H9 (cell line): ENCODE measurements around the gene NMRK1. TPM values are rescaled to one million over a fixed set of nuclear protein-coding genes. Genes with fewer than 3 reads are reported as not detected.
A peak's percentile ranks its signal among the peaks of the same experiment; 100 is the strongest.

Experiments used
- DNase-seq: peaks from one replicate; pipeline ENCODE4 v3.0.0-alpha.2; 2017
- H2AFZ ChIP-seq: one replicate; pipeline ENCODE4 v1.6.1; 2013; ENCODE audit warnings: mild to moderate bottlenecking, low read length, control low read depth, moderate library complexity
- H2AK5ac ChIP-seq: 2 replicates; pipeline ENCODE4 v1.6.1; 2013; ENCODE audit warnings: low read length, control low read depth, mixed read lengths; ENCODE audit not compliant: insufficient read length
- H2BK120ac ChIP-seq: one replicate; pipeline ENCODE4 v1.6.1; 2013; ENCODE audit warnings: low read depth, mild to moderate bottlenecking, low read length, control low read depth, inconsistent platforms; ENCODE audit not compliant: poor library complexity, severe bottlenecking
- H2BK12ac ChIP-seq: 2 replicates; pipeline ENCODE4 v1.6.1; 2013; ENCODE audit warnings: low read length, control low read depth, mixed read lengths, low read depth; ENCODE audit not compliant: insufficient read length
- H2BK15ac ChIP-seq: 2 replicates; pipeline ENCODE4 v1.6.1; 2013; ENCODE audit warnings: low read depth, low read length, control low read depth
- H2BK20ac ChIP-seq: one replicate; pipeline ENCODE4 v1.6.1; 2013; ENCODE audit warnings: low read depth, mild to moderate bottlenecking, low read length, control low read depth, inconsistent platforms; ENCODE audit not compliant: poor library complexity, severe bottlenecking
- H2BK5ac ChIP-seq: 2 replicates; pipeline ENCODE4 v1.6.1; 2013; ENCODE audit warnings: low read length, control low read depth, mixed read lengths; ENCODE audit not compliant: insufficient read length
- H3K14ac ChIP-seq: 2 replicates; pipeline ENCODE4 v1.6.1; 2013; ENCODE audit warnings: low read length, control low read depth; ENCODE audit not compliant: insufficient read depth
- H3K18ac ChIP-seq: 2 replicates; pipeline ENCODE4 v1.6.1; 2013; ENCODE audit warnings: low read depth, mild to moderate bottlenecking, mixed read lengths, low read length, control low read depth; ENCODE audit not compliant: insufficient read length
- H3K23ac ChIP-seq: 2 replicates; pipeline ENCODE4 v1.6.1; 2013; ENCODE audit warnings: low read length, control low read depth, mixed read lengths, low read depth; ENCODE audit not compliant: insufficient read length
- H3K23me2 ChIP-seq: 2 replicates; pipeline ENCODE4 v1.6.1; 2013; ENCODE audit warnings: low read depth, mild to moderate bottlenecking, mixed read lengths, low read length, control low read depth; ENCODE audit not compliant: insufficient read length, poor library complexity, severe bottlenecking
- H3K27ac ChIP-seq: 2 replicates; pipeline ENCODE4 v1.5.1; 2013; ENCODE audit warnings: low read length, control low read depth, mixed read lengths, low read depth; ENCODE audit not compliant: insufficient read length
- H3K27me3 ChIP-seq: 2 replicates; pipeline ENCODE4 v1.6.1; 2013; ENCODE audit warnings: low read length, control low read depth, inconsistent platforms; ENCODE audit not compliant: insufficient read depth
- H3K4ac ChIP-seq: 2 replicates; pipeline ENCODE4 v1.6.1; 2013; ENCODE audit warnings: low read depth, mild to moderate bottlenecking, control low read depth, inconsistent platforms, low read length, moderate library complexity
- H3K4me1 ChIP-seq: 2 replicates; pipeline ENCODE4 v1.6.1; 2013; ENCODE audit warnings: low read length, control low read depth, inconsistent platforms; ENCODE audit not compliant: insufficient read depth
- H3K4me2 ChIP-seq: 2 replicates; pipeline ENCODE4 v1.6.1; 2013; ENCODE audit warnings: low read length, control low read depth, mixed read lengths; ENCODE audit not compliant: insufficient read length, insufficient read depth
- H3K56ac ChIP-seq: 2 replicates; pipeline ENCODE4 v1.6.1; 2013; ENCODE audit warnings: low read depth, mild to moderate bottlenecking, mixed read lengths, low read length, control low read depth; ENCODE audit not compliant: insufficient read length
- H3K79me1 ChIP-seq: 2 replicates; pipeline ENCODE4 v1.6.1; 2013; ENCODE audit warnings: low read depth, mild to moderate bottlenecking, moderate library complexity, low read length, control low read depth, inconsistent platforms; ENCODE audit not compliant: insufficient read depth, poor library complexity, severe bottlenecking
- H3K79me2 ChIP-seq: 2 replicates; pipeline ENCODE4 v1.6.1; 2013; ENCODE audit warnings: low read length, control low read depth, inconsistent platforms; ENCODE audit not compliant: insufficient read depth
- H3K9ac ChIP-seq: 2 replicates; pipeline ENCODE4 v1.6.1; 2013; ENCODE audit warnings: low read length, control low read depth, mixed read lengths; ENCODE audit not compliant: insufficient read length; ENCODE audit errors: extremely low read depth
- H3K9me3 ChIP-seq: one replicate; pipeline ENCODE4 v1.6.1; 2013; ENCODE audit warnings: low read depth, low read length, inconsistent platforms; ENCODE audit not compliant: control insufficient read depth
- H3T11ph ChIP-seq: one replicate; pipeline ENCODE4 v1.6.1; 2013; ENCODE audit warnings: mild to moderate bottlenecking, low read length, control low read depth, inconsistent platforms
- H4K20me1 ChIP-seq: one replicate; pipeline ENCODE4 v1.6.1; 2013; ENCODE audit not compliant: control insufficient read depth, insufficient read length, insufficient read depth
- H4K5ac ChIP-seq: 2 replicates; pipeline ENCODE4 v1.6.1; 2013; ENCODE audit warnings: low read depth, mild to moderate bottlenecking, mixed read lengths, low read length, control low read depth; ENCODE audit not compliant: insufficient read length
- H4K8ac ChIP-seq: replicated peaks from 2 replicates; pipeline ENCODE4 v1.6.1; 2013; ENCODE audit warnings: low read length, control low read depth, mixed read lengths, low read depth; ENCODE audit not compliant: insufficient read length
- H4K91ac ChIP-seq: 2 replicates; pipeline ENCODE4 v1.6.1; 2013; ENCODE audit warnings: low read depth, mild to moderate bottlenecking, moderate library complexity, mixed read lengths, low read length, control low read depth; ENCODE audit not compliant: insufficient read length
- H3K27ac Mint-ChIP-seq, 3 experiments: 2 replicates in 2 of 3; 3 replicates in 1 of 3; pipeline ENCODE4 v1.8.0; 2020 to 2021; ENCODE audit warnings: mixed read lengths in 3 of 3, mild to moderate bottlenecking in 1 of 3, moderate library complexity in 1 of 3
- H3K27me3 Mint-ChIP-seq: 2 replicates; pipeline ENCODE4 v1.8.0; 2021; ENCODE audit warnings: low read depth, mild to moderate bottlenecking, moderate library complexity, mixed read lengths
- H3K36me3 Mint-ChIP-seq, 3 experiments: 2 replicates in 2 of 3; 3 replicates in 1 of 3; pipeline ENCODE4 v1.8.0; 2020 to 2021; ENCODE audit warnings: low read depth in 3 of 3, mixed read lengths in 3 of 3; ENCODE audit not compliant: insufficient read depth in 1 of 3
- H3K4me1 Mint-ChIP-seq, 2 experiments: 2 replicates each; pipeline ENCODE4 v1.8.0; 2020; ENCODE audit warnings: mixed read lengths in 2 of 2
- H3K4me3 Mint-ChIP-seq, 2 experiments: 2 replicates in 1 of 2; 3 replicates in 1 of 2; pipeline ENCODE4 v1.8.0; 2020 to 2021; ENCODE audit warnings: mild to moderate bottlenecking in 2 of 2, mixed read lengths in 2 of 2, moderate library complexity in 1 of 2
- H3K9me3 Mint-ChIP-seq, 2 experiments: 2 replicates in 1 of 2; 3 replicates in 1 of 2; pipeline ENCODE4 v1.8.0; 2020; ENCODE audit warnings: mild to moderate bottlenecking in 2 of 2, mixed read lengths in 2 of 2, moderate library complexity in 1 of 2
- WGBS: extraction: QIAGEN DNeasy Blood & Tissue Kit; methylation state at CpG from one replicate; pipeline ENCODE4 v1.1.7; 2013; ENCODE audit warnings: missing lambda C conversion rate, low lambda C conversion rate, mixed read lengths; ENCODE audit not compliant: insufficient read length; ENCODE audit errors: extremely low coverage; 5-methylcytosine and 5-hydroxymethylcytosine counted together
- total RNA-seq: library from RNA; stranded (reverse); gene quantifications from 2 replicates; pipeline ENCODE4 v1.2.1, GENCODE V29; 2021
- TF ChIP-seq, protein P1 (sequence below): fragments of 200-600 bp; sonication (generic); conservative IDR thresholded peaks from 3 replicates; pipeline ENCODE4 v1.8.0; 2021; ENCODE audit warnings: antibody characterized with exemption, mild to moderate bottlenecking

Gene NMRK1
- total RNA-seq, 1 experiment from 2014 or later, result 3.0 TPM

DNA sequence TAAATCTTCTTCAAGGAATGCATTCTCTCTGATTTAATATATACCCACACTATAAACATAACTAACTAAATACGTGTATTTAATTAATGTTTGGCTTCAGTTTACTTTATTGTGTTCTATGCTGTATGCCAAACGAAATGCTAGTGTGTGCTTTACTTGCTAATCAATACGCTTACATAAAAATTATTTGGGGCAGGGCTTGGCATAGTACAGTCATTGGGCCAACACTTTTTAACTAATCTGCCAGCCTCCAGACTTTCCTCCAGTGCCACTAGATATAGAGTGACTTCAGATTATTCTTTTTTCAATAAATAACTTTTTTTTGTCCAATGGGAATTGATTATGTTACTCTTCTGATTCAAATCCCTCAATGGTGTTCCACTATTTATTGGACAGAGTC, 51.2 kb downstream of the NMRK1 start:
- DNase-seq, result no peak
- H3K4me2 ChIP-seq, result no peak overlapping the region
- no peaks in the 10 kb centered on the region for H3K79me2 ChIP-seq
- no CpG with 5 or more reads among the region's 3 CpGs for WGBS
- H3K4me1 ChIP-seq, result no peaks in the 10 kb centered on the region; the same call in 1 of the 2 replicates
- H2BK120ac ChIP-seq, result no peak overlapping the region
- H3K56ac ChIP-seq, result no peak overlapping the region
- H3K14ac ChIP-seq, result no peak overlapping the region
- H3K9me3 ChIP-seq, result no peaks in the 10 kb centered on the region
- no peak overlapping the region for H2BK20ac ChIP-seq
- H3K9ac ChIP-seq, result no peak overlapping the region
- no peaks in the 10 kb centered on the region for H4K20me1 ChIP-seq
- Mint-ChIP-seq H3K4me1 (peaks cover 5 to 6% of the 10 kb centered on the region in 2 experiments), H3K27ac (no peak overlapping the region), H3K9me3 (peaks cover 0 to 2% of the 10 kb centered on the region in 2 experiments; a peak in 2 of 5 replicates), H3K4me3 (no peak overlapping the region), H3K36me3 (no peaks in the 10 kb centered on the region; a peak in 1 of 7 replicates), H3K27me3 (no peaks in the 10 kb centered on the region; the same call in 1 of the 2 replicates)
- no peak overlapping the region for H2BK15ac ChIP-seq
- no peak overlapping the region for H3K27ac ChIP-seq
- TF ChIP-seq, protein P1, sequence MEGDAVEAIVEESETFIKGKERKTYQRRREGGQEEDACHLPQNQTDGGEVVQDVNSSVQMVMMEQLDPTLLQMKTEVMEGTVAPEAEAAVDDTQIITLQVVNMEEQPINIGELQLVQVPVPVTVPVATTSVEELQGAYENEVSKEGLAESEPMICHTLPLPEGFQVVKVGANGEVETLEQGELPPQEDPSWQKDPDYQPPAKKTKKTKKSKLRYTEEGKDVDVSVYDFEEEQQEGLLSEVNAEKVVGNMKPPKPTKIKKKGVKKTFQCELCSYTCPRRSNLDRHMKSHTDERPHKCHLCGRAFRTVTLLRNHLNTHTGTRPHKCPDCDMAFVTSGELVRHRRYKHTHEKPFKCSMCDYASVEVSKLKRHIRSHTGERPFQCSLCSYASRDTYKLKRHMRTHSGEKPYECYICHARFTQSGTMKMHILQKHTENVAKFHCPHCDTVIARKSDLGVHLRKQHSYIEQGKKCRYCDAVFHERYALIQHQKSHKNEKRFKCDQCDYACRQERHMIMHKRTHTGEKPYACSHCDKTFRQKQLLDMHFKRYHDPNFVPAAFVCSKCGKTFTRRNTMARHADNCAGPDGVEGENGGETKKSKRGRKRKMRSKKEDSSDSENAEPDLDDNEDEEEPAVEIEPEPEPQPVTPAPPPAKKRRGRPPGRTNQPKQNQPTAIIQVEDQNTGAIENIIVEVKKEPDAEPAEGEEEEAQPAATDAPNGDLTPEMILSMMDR, result no peak
- H2BK12ac ChIP-seq, result no peak overlapping the region
- no peaks in the 10 kb centered on the region for H3K27me3 ChIP-seq
- no peak overlapping the region for H4K91ac ChIP-seq
- H2AK5ac ChIP-seq, result no peak overlapping the region
- no peak overlapping the region for H3K18ac ChIP-seq
- H2AFZ ChIP-seq, result no peak overlapping the region
- H4K5ac ChIP-seq, result no peak overlapping the region
- peak overlapping the region; percentile 26 for H3T11ph ChIP-seq
- no peak overlapping the region for H3K4ac ChIP-seq
- no peaks in the 10 kb centered on the region for H3K79me1 ChIP-seq
- no peak overlapping the region for H4K8ac ChIP-seq
- H2BK5ac ChIP-seq, result no peak overlapping the region
- no peak overlapping the region for H3K23ac ChIP-seq
- H3K23me2 ChIP-seq, result no peaks in the 10 kb centered on the region
